ENCODE data around the gene SLC25A6. TPM values are rescaled to one million over a fixed set of nuclear protein-coding genes. Genes with fewer than 3 reads are reported as not detected.

The SLC25A6 gene
- total RNA-seq, 4 donors from 2014 or later, result 220 to 291 (median 250) TPM

- Histone ChIP-seq H3K4me3 (peak overlapping the region in 1 of 4 donors; percentile 21), H3K4me1 (peaks cover 0 to 38% (median 20%) of the 10 kb centered on the region in 4 donors), H3K9me3 (no peaks in the 10 kb centered on the region), H3K36me3 (peaks cover 0 to 45% (median 0%) of the 10 kb centered on the region in 3 donors), H3K27ac (peak overlapping the region in 3 of 4 donors; percentile 56 to 96 (median 96)), H3K27me3 (no peaks in the 10 kb centered on the region)
- WGBS, 2 donors, result 26 to 55% methylated on average over 16 to 20 of the region's 22 CpGs
- DNase-seq (ENCODE audit: low spot score in 2 of 2), result no peak
- TF ChIP-seq, protein P1, sequence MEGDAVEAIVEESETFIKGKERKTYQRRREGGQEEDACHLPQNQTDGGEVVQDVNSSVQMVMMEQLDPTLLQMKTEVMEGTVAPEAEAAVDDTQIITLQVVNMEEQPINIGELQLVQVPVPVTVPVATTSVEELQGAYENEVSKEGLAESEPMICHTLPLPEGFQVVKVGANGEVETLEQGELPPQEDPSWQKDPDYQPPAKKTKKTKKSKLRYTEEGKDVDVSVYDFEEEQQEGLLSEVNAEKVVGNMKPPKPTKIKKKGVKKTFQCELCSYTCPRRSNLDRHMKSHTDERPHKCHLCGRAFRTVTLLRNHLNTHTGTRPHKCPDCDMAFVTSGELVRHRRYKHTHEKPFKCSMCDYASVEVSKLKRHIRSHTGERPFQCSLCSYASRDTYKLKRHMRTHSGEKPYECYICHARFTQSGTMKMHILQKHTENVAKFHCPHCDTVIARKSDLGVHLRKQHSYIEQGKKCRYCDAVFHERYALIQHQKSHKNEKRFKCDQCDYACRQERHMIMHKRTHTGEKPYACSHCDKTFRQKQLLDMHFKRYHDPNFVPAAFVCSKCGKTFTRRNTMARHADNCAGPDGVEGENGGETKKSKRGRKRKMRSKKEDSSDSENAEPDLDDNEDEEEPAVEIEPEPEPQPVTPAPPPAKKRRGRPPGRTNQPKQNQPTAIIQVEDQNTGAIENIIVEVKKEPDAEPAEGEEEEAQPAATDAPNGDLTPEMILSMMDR (IDR thresholded peaks at IDR 0.05), result no peak
- TF ChIP-seq EP300 (IDR thresholded peaks at IDR 0.05) (no peak), POLR2A (IDR thresholded peaks at IDR 0.05) (no peak)
Observed at GRCh38 chrX:1394731-1395501, 3.0 kb upstream of the SLC25A6 start.

DNA sequence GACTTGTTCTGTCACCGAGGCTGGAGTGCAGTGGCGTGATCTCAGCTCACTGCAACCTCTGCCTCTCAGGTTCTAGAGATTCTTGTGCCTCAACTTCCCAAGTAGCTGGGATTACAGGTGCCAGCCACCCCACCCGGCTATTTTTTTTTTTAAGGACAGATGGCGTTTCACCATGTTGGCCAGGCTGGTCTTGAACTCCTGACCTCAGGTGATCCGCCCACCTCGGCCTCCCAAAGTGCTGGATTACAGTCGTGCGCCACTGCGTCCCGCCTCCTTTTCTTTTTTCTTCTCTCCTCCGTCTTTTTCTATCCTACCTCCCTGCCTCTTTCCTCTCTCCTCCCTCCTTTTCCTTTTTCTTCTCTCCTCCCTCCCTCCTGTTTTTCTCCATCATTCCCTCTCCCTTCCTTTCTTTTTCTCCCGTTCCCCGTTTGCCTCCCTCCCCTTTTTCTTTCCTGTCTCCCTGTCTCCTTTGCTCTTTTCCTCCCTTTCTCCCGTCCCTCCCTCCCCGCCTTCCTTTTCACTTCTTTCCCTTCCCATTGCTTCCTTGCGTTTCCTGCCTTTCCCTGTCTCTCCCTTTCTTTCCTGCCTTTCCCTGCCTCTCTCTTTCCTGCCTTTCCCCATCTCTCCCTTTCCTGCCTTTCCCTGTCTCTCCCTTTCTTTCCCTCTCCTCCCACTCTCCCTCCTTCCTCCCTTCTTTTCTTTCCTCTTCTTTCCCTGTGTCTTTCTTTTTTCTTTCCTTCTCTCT, 2.1 kb upstream of the SLC25A6 start:
- Histone ChIP-seq H3K27ac (peak overlapping the region in 3 of 4 donors; percentile 56 to 96 (median 96)), H3K27me3 (no peaks in the 10 kb centered on the region), H3K36me3 (peaks cover 0 to 46% (median 6%) of the 10 kb centered on the region in 3 donors), H3K4me1 (peaks cover 0 to 47% (median 21%) of the 10 kb centered on the region in 4 donors), H3K9me3 (no peaks in the 10 kb centered on the region), H3K4me3 (peak overlapping the region in 1 of 4 donors; percentile 89)
- TF ChIP-seq POLR2A (IDR thresholded peaks at IDR 0.05), result no peak
- no peak for TF ChIP-seq EP300 (IDR thresholded peaks at IDR 0.05)
- TF ChIP-seq, protein P1 (IDR thresholded peaks at IDR 0.05), result no peak
- WGBS, 2 donors, result 46 to 48% methylated on average over 16 of the region's 16 CpGs
- no peak for DNase-seq (ENCODE audit: low spot score in 2 of 2)

DNA sequence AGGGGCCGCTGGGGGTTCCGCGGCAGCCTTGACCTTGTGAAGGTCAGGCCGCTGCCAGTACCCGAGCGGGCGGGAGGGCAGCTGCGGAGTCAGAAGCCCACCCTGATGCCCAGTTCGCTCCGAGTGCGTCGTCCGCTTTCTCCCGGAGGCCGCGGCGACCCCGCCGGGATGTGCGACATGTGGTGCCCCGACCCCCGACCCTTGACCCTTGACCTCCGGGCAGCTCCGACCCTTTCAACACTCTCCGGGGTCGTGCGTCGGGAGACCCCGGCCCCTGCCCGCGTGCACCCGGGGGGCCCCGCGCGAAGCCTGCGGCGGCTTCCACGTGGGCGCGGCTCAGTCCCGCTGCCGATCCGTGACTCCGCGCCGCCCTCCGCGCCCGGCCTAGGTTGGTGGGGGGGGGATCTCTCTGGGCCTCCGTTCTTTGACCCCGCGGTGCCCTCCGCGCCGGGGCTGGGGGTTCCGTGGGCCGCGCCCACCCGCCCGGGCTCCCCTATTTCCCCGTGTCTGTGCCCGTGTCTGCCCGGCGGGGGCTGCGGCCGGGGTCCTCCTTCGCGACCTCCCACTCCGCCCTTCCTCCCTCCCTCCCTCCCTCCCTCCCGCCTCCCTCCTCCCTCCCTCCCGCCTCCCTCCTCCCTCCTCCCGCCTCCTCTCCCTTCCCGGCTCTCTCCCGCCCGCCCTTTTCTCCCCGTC, 609 bp upstream of the SLC25A6 start:
- peak in 1 of 2 donors; percentile 71 for TF ChIP-seq EP300 (IDR thresholded peaks at IDR 0.05)
- TF ChIP-seq, protein P1 (IDR thresholded peaks at IDR 0.05), result no peak
- peak in 1 of 2 donors; percentile 21 for TF ChIP-seq POLR2A (IDR thresholded peaks at IDR 0.05)
- H3K36me3 ChIP-seq, result peaks cover 0 to 46% (median 19%) of the 10 kb centered on the region in 3 donors
- 0 to 1% methylated on average over 32 to 73 of the region's 76 CpGs for WGBS, 2 donors
- H3K4me3 ChIP-seq, result peak overlapping the region; percentile 48 to 100 (median 92)
- peaks cover 0 to 62% (median 23%) of the 10 kb centered on the region in 4 donors for H3K4me1 ChIP-seq
- H3K9me3 ChIP-seq, result no peaks in the 10 kb centered on the region
- H3K27ac ChIP-seq, result peak overlapping the region; percentile 96 to 98 (median 97)
- DNase-seq (ENCODE audit: low spot score in 2 of 2), result peak; percentile 52 to 68
- no peaks in the 10 kb centered on the region for H3K27me3 ChIP-seq

- no peaks in the 10 kb centered on the region for H3K9me3 ChIP-seq
Observed at GRCh38 chrX:1391370-1391706, 575 bp downstream of the SLC25A6 start.

More at GRCh38 chrX:1391370-1391706, 575 bp downstream of the SLC25A6 start:
- WGBS, 2 donors, result 0% methylated on average over 4 to 19 of the region's 19 CpGs
- Histone ChIP-seq H3K4me1 (peaks cover 0 to 62% (median 23%) of the 10 kb centered on the region in 4 donors), H3K36me3 (peaks cover 0 to 46% (median 31%) of the 10 kb centered on the region in 3 donors), H3K27me3 (no peaks in the 10 kb centered on the region), H3K27ac (peak overlapping the region; percentile 83 to 98 (median 96)), H3K4me3 (peak overlapping the region; percentile 85 to 100 (median 92))
- TF ChIP-seq, protein P1 (IDR thresholded peaks at IDR 0.05), result no peak
- TF ChIP-seq POLR2A (IDR thresholded peaks at IDR 0.05), result no peak
- no peak for TF ChIP-seq EP300 (IDR thresholded peaks at IDR 0.05)
- DNase-seq (ENCODE audit: low spot score in 2 of 2), result no peak

Data from tibial nerve (tissue), 4 donors.